CD4-positive, alpha-beta T cell (primary cell): ENCODE data around the gene MBTPS2. TPM values are rescaled to one million over a fixed set of nuclear protein-coding genes. Genes with fewer than 3 reads are reported as not detected.

Experiments
- ATAC-seq: fragments of 200-7000 bp; cut with Tn5 transposase; one replicate; pipeline ENCODE4 v1.10.0; 2022; ENCODE audit warnings: mild to moderate bottlenecking; ENCODE audit not compliant: poor library complexity
- CTCF ChIA-PET: fragments of 350-600 bp; sonication (Branson Sonifier 250); formaldehyde crosslinking; loops from one replicate; lab custom pipeline; 2021; ENCODE audit warnings: antibody characterized with exemption, inconsistent platforms; lab: Charles Lee
- POLR2A ChIA-PET: fragments of 350-600 bp; sonication (Branson Sonifier 250); formaldehyde crosslinking; loops from one replicate; lab custom pipeline; 2021; ENCODE audit warnings: antibody characterized with exemption, inconsistent platforms; lab: Charles Lee
- DNase-seq, 14 experiments: peaks; one replicate each; pipeline ENCODE4 v3.0.0-alpha.2; 2013 to 2020; ENCODE audit warnings: mixed read lengths in 2 of 14
- H3K27ac ChIP-seq, 2 donors: one replicate each; pipeline versions ENCODE4 v1.5.1 to v1.7.0; 2013; ENCODE audit warnings: low read length in 2 of 2, low read depth in 1 of 2, mild to moderate bottlenecking in 1 of 2
- H3K27me3 ChIP-seq, 2 experiments: 1 replicate in 1 of 2; 2 replicates in 1 of 2; pipeline versions ENCODE4 v1.6.1 to v1.7.0; 2013; ENCODE audit warnings: low read length in 2 of 2, control low read depth in 1 of 2, mild to moderate bottlenecking in 1 of 2, moderate library complexity in 1 of 2; ENCODE audit not compliant: insufficient read depth in 2 of 2, control insufficient read depth in 1 of 2
- H3K36me3 ChIP-seq: one replicate; pipeline ENCODE4 v1.6.1; 2013; ENCODE audit warnings: low read length, control low read depth; ENCODE audit not compliant: insufficient read depth
- H3K4me1 ChIP-seq: one replicate; pipeline ENCODE4 v1.6.1; 2013; ENCODE audit warnings: low read length, control low read depth; ENCODE audit not compliant: insufficient read depth
- H3K4me3 ChIP-seq: one replicate; pipeline ENCODE4 v1.5.1; 2013; ENCODE audit warnings: mild to moderate bottlenecking, low read length, moderate library complexity
- H3K9me3 ChIP-seq, 2 experiments: 1 replicate in 1 of 2; 2 replicates in 1 of 2; pipeline versions ENCODE4 v1.6.1 to v1.7.0; 2013; ENCODE audit warnings: low read length in 2 of 2, mild to moderate bottlenecking in 2 of 2, control low read depth in 1 of 2, moderate library complexity in 1 of 2; ENCODE audit not compliant: control insufficient read depth in 1 of 2, insufficient read depth in 1 of 2
- H3K27ac Mint-ChIP-seq: one replicate; pipeline ENCODE4 v1.8.0; 2020; ENCODE audit warnings: mixed read lengths
- H3K27me3 Mint-ChIP-seq: one replicate; pipeline ENCODE4 v1.8.0; 2021; ENCODE audit warnings: mixed read lengths
- H3K36me3 Mint-ChIP-seq: one replicate; pipeline ENCODE4 v1.8.0; 2021; ENCODE audit warnings: low read depth, mixed read lengths
- H3K4me1 Mint-ChIP-seq: one replicate; pipeline ENCODE4 v1.8.0; 2021; ENCODE audit warnings: low read depth, mixed read lengths
- H3K4me3 Mint-ChIP-seq: one replicate; pipeline ENCODE4 v1.8.0; 2020; ENCODE audit warnings: mild to moderate bottlenecking, mixed read lengths
- H3K9me3 Mint-ChIP-seq: one replicate; pipeline ENCODE4 v1.8.0; 2020; ENCODE audit warnings: mixed read lengths
- intact Hi-C, 2 experiments: fragments of 100-400 bp; cut with DNase I in 1 of 2; cut with micrococcal nuclease in 1 of 2; formaldehyde crosslinking; loops; one replicate each; pipeline versions ENCODE4 v1.15.1 to v1.9.0; 2023 to 2025; cut with DNase I, micrococcal nuclease
- total RNA-seq, 174 experiments: library from RNA in 2 of 174; stranded (reverse) in 2 of 174; gene quantifications; one replicate each; pipeline ENCODE4 v1.2.3 and lab custom pipeline; 2021 to 2026
- TF ChIP-seq, protein P1 (sequence below): fragments of 200-600 bp; IDR thresholded peaks from one replicate; pipeline ENCODE4 v1.8.0; 2022; ENCODE audit warnings: antibody characterized with exemption, mild to moderate bottlenecking

Gene MBTPS2
- total RNA-seq, 2 experiments from 2014 or later: 3.1 to 3.4 TPM

DNA sequence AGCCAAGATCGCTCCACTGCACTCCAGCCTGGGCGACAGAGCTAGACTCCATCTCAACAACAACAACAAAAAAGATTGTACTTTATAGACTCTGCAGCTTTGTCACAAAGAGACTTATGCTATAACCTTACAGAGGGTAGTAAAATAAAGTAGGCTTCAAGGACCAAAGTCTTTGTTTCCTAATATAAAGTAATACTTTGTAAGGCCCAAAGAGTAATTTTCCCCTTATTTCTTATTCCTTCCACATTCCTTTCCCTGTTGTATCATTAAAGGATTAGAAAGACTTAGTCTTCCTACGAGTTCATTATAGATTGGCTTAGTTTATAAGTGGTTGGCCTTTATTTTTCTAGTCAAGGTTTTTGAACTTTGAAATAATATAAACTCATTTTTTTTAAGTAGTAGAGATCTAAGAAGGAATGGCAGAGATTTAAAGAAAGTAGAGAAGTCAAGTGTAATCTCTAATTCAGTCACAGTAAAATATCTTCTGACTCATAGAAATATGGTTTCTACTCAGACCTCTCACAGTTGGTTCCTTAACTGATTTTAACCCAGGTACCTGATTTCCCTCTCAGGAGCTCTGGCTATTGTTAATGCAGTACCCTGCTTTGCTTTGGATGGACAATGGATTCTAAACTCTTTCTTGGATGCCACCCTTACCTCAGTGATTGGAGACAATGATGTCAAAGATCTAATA, 42.6 kb downstream of the MBTPS2 start:
- ChIA-PET POLR2A (no interaction called here), CTCF (no interaction called here)
- no peaks in the 10 kb centered on the region for H3K27me3 Mint-ChIP-seq
- no peak overlapping the region for H3K27ac Mint-ChIP-seq
- Histone ChIP-seq H3K4me3 (no peak overlapping the region), H3K27ac (no peak overlapping the region), H3K4me1 (no peaks in the 10 kb centered on the region), H3K36me3 (no peaks in the 10 kb centered on the region), H3K9me3 (no peaks in the 10 kb centered on the region), H3K27me3 (no peaks in the 10 kb centered on the region)
- intact Hi-C loops: no loop called here
- peaks cover 31% of the 10 kb centered on the region for H3K36me3 Mint-ChIP-seq
- H3K4me1 Mint-ChIP-seq: no peaks in the 10 kb centered on the region
- H3K4me3 Mint-ChIP-seq: no peak overlapping the region
- ATAC-seq: no peak
- DNase-seq: no peak
- no peaks in the 10 kb centered on the region for H3K9me3 Mint-ChIP-seq
- TF ChIP-seq, protein P1, sequence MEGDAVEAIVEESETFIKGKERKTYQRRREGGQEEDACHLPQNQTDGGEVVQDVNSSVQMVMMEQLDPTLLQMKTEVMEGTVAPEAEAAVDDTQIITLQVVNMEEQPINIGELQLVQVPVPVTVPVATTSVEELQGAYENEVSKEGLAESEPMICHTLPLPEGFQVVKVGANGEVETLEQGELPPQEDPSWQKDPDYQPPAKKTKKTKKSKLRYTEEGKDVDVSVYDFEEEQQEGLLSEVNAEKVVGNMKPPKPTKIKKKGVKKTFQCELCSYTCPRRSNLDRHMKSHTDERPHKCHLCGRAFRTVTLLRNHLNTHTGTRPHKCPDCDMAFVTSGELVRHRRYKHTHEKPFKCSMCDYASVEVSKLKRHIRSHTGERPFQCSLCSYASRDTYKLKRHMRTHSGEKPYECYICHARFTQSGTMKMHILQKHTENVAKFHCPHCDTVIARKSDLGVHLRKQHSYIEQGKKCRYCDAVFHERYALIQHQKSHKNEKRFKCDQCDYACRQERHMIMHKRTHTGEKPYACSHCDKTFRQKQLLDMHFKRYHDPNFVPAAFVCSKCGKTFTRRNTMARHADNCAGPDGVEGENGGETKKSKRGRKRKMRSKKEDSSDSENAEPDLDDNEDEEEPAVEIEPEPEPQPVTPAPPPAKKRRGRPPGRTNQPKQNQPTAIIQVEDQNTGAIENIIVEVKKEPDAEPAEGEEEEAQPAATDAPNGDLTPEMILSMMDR: no peak

DNA sequence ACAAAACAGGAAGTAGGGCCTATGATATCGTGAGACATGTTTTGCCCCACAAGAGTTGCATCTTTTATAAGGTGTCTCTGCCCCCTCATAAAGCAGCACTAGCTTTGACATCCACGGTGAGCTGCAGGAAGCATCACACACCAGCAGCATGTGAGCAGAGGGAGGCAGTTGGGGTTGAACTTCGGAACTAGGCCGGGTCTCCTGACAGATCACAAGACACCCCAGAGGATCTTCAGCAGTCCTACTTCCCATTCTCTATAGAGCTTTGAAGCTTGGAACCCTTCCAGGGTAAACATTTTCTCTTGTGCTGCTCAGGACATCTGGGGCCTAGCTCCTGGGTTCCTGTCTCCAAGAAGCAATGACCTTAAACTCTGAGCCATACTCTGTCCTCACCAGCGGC, 43.8 kb downstream of the MBTPS2 start:
- H3K4me3 Mint-ChIP-seq: no peak overlapping the region
- TF ChIP-seq, protein P1: no peak
- ChIA-PET POLR2A (interaction anchor here (0.6 kb wide), 2 partner anchors 10 to 216 kb away, joined by 3 to 4 read pairs; no protein-coding TSS in a partner anchor), CTCF (interaction anchor here (0.6 kb wide), 1 partner anchor 1866 kb away, joined by 3 read pairs; no protein-coding TSS in a partner anchor)
- no peak overlapping the region for H3K27ac Mint-ChIP-seq
- H3K4me1 Mint-ChIP-seq: no peaks in the 10 kb centered on the region
- H3K4me3 ChIP-seq: no peak overlapping the region
- no peaks in the 10 kb centered on the region for H3K9me3 Mint-ChIP-seq
- H3K36me3 ChIP-seq: no peaks in the 10 kb centered on the region
- no peak for ATAC-seq
- no peak for DNase-seq
- H3K27ac ChIP-seq: no peak overlapping the region
- H3K36me3 Mint-ChIP-seq: peaks cover 31% of the 10 kb centered on the region
- no peaks in the 10 kb centered on the region for H3K4me1 ChIP-seq
- H3K27me3 ChIP-seq: no peaks in the 10 kb centered on the region
- H3K27me3 Mint-ChIP-seq: no peaks in the 10 kb centered on the region
- intact Hi-C loops: no loop called here
- no peaks in the 10 kb centered on the region for H3K9me3 ChIP-seq

DNA sequence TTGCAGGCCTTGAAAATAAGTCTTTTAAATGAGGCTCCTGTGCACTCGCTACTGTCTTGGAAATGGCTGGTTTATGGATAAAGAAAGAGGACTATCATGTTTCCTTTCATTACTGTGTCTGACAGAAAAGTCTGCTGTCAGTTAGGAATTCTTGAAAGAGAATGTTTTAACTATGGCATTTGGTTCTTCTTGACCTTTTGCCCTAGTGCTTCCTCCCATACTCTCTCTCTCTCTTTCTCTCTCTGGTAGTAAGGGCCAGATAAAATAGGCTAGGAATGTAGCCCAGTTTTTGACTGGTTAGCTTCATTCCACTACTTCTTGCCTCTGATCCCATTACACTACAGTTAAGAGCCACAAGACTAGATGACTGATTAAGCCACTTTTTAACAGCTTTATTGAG, 46.2 kb downstream of the MBTPS2 start:
- H3K9me3 Mint-ChIP-seq: no peaks in the 10 kb centered on the region
- H3K4me1 Mint-ChIP-seq: no peaks in the 10 kb centered on the region
- DNase-seq (no peak), ATAC-seq (no peak)
- H3K36me3 Mint-ChIP-seq: peaks cover 14% of the 10 kb centered on the region
- no peaks in the 10 kb centered on the region for H3K4me1 ChIP-seq
- ChIA-PET CTCF (no interaction called here), POLR2A (no interaction called here)
- H3K27me3 Mint-ChIP-seq: no peaks in the 10 kb centered on the region
- TF ChIP-seq, protein P1: no peak
- H3K4me3 ChIP-seq: no peak overlapping the region
- no peaks in the 10 kb centered on the region for H3K36me3 ChIP-seq
- no peaks in the 10 kb centered on the region for H3K9me3 ChIP-seq
- intact Hi-C loops: no loop called here
- H3K4me3 Mint-ChIP-seq: no peak overlapping the region
- H3K27me3 ChIP-seq: no peaks in the 10 kb centered on the region
- H3K27ac Mint-ChIP-seq: no peak overlapping the region
- no peak overlapping the region for H3K27ac ChIP-seq
